ENCODE measurements around the gene CSF3R. TPM values are rescaled to one million over a fixed set of nuclear protein-coding genes. Genes with fewer than 3 reads are reported as not detected.

CSF3R gene
- total and polyA plus RNA-seq, 9 of the 15 experiments (the other 6 are each of a cell fraction or from before 2014, with no cell fraction given), result 0.21 to 0.86 (median 0.40) TPM; not detected in 1

DNA sequence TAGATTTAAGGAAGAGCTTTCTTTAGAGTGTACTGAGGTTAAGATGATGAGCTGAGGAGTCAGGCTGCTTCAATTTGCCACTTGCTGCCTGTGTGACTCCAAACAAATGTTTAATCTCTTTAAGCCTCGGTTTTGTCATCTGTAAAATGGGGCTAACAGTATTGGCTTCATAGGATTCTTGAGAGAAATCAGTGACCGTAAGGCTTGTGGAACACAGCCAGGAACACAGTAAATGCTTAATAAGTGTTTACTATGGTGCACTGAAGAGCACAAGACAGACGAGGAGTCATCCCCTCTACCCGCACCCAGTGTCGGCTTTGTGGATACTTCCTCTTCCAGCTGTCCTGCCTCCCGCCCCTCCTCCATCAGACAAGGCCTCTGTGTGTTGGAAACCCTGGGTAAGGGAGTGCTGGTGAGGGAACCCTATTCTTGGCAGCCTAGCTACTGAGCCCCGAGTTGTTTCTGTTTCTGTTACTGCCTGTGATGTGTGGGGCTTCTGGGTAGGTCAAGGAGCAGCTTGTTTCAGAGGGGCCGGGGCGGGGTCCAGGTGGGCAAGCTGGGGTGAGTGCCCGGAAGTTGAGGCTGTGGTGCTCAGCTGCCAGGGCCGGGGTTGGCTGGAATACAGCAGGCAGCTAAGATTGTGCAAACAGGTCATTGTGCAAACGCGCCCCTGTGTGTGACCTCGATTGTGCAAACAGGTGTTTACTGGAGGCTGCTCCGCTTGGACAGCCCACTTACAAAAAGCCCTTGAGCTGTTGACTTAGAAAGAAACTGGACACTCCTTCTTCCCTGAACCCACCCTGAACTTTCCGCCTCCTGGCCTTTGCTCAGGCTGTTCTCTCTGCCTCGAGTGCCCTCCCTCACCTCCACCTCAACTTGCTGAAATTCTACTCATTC, 4.0 kb upstream of the CSF3R start:
- peaks cover 31 to 32% of the 10 kb centered on the region in 2 experiments for H3K4me1 ChIP-seq (replicated peaks in 1 of 2; ENCODE audit: control insufficient read depth in 2 of 2, insufficient read depth in 2 of 2, low read length in 2 of 2)
- no TSS peak for BruUV-seq (replicated peaks)
- TF ChIP-seq ZBTB8A (IDR thresholded peaks at IDR 0.05; ENCODE audit: partially characterized antibody), result no peak
- TF ChIP-seq CREB3 (tag; conservative IDR thresholded peaks at IDR 0.05; ENCODE audit: low read depth), result no peak
- TF ChIP-seq SOX6 (IDR thresholded peaks at IDR 0.05), result no peak
- peak; percentile 85 to 91 for TF ChIP-seq KDM1A (IDR thresholded peaks at IDR 0.05)
- no peak for TF ChIP-seq FIP1L1 (IDR thresholded peaks at IDR 0.05; ENCODE audit: low read depth, low read length, poor library complexity, severe bottlenecking)
- no peak for TF ChIP-seq ZSCAN29 (IDR thresholded peaks at IDR 0.05)
- TF ChIP-seq ADNP (tag; IDR thresholded peaks at IDR 0.05), result peak; percentile 99
- no peak for TF ChIP-seq MIER1 (IDR thresholded peaks at IDR 0.05; ENCODE audit: low read depth)
- TF ChIP-seq NR2C1 (IDR thresholded peaks at IDR 0.05), result no peak
- no peak for TF ChIP-seq NR2C1 (tag; IDR thresholded peaks at IDR 0.05)
- TF ChIP-seq NCOA4 (IDR thresholded peaks at IDR 0.05; ENCODE audit: partially characterized antibody), result peak; percentile 20
- TF ChIP-seq ZNF778 (CRISPR knock-in tag; IDR thresholded peaks at IDR 0.05), result no peak
- TF ChIP-seq SMARCE1 (IDR thresholded peaks at IDR 0.05), result no peak
- TF ChIP-seq PHB2 (IDR thresholded peaks at IDR 0.05; ENCODE audit: low read depth), result no peak
- peak in 1 of 2 experiments; percentile 76; a peak in 2 of 3 replicates for TF ChIP-seq CBX3 (IDR thresholded peaks at IDR 0.05; ENCODE audit: borderline replicate concordance in 1 of 2, low read length in 2 of 2)
- peak; percentile 97 for TF ChIP-seq CHD4 (IDR thresholded peaks at IDR 0.05; ENCODE audit: insufficient read depth, insufficient replicate concordance, low read depth, low read length, poor library complexity, severe bottlenecking)
- TF ChIP-seq, protein P1, sequence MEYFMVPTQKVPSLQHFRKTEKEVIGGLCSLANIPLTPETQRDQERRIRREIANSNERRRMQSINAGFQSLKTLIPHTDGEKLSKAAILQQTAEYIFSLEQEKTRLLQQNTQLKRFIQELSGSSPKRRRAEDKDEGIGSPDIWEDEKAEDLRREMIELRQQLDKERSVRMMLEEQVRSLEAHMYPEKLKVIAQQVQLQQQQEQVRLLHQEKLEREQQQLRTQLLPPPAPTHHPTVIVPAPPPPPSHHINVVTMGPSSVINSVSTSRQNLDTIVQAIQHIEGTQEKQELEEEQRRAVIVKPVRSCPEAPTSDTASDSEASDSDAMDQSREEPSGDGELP (CRISPR knock-in tag; IDR thresholded peaks at IDR 0.05; ENCODE audit: borderline replicate concordance), result peak; percentile 62
- TF ChIP-seq, protein P2, sequence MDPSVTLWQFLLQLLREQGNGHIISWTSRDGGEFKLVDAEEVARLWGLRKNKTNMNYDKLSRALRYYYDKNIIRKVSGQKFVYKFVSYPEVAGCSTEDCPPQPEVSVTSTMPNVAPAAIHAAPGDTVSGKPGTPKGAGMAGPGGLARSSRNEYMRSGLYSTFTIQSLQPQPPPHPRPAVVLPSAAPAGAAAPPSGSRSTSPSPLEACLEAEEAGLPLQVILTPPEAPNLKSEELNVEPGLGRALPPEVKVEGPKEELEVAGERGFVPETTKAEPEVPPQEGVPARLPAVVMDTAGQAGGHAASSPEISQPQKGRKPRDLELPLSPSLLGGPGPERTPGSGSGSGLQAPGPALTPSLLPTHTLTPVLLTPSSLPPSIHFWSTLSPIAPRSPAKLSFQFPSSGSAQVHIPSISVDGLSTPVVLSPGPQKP (CRISPR knock-in tag; IDR thresholded peaks at IDR 0.05), result no peak
- no peak for TF ChIP-seq EZH2 (IDR thresholded peaks at IDR 0.05; ENCODE audit: borderline replicate concordance, low read depth, low read length)

More for the DNA sequence above, 4.0 kb upstream of the CSF3R start:
- ChIA-PET CTCF (ENCODE audit: low intra/inter-chr PET ratio) (interaction anchor here (0.7 kb wide), 1 partner anchor 1195 kb away, joined by 7 read pairs; no protein-coding TSS in a partner anchor), POLR2A (interaction anchor here (0.6 to 2.2 kb wide), 4 partner anchors 10 to 624 kb away, joined by 3 to 8 read pairs (median 4); no protein-coding TSS in a partner anchor)
- Histone ChIP-seq H4K20me1 (replicated peaks; ENCODE audit: control insufficient read depth, insufficient read depth, low read length) (no peaks in the 10 kb centered on the region), H3K36me3 (ENCODE audit: control insufficient read depth, insufficient read depth, low read length) (no peaks in the 10 kb centered on the region), H3K27me3 (ENCODE audit: control insufficient read depth in 2 of 2, insufficient read depth in 2 of 2, low read length in 2 of 2) (no peaks in the 10 kb centered on the region), H2AFZ (ENCODE audit: low read depth, low read length) (peak overlapping the region; percentile 53; the same call in 1 of the 2 replicates), H3K9me1 (ENCODE audit: control insufficient read depth, insufficient read depth, low read length) (no peaks in the 10 kb centered on the region), H3K79me2 (ENCODE audit: control insufficient read depth, insufficient read depth, low read length) (no peaks in the 10 kb centered on the region), H3K4me2 (ENCODE audit: insufficient read depth, low read length) (peak overlapping the region; percentile 9; the same call in 1 of the 2 replicates), H3K9me3 (replicated peaks; ENCODE audit: control insufficient read depth, insufficient read depth, low read depth, low read length) (no peaks in the 10 kb centered on the region), H3K4me3 (no peak overlapping the region), H3K9ac (ENCODE audit: insufficient read depth in 1 of 2, low read depth in 2 of 2, low read length in 2 of 2) (peak overlapping the region in 1 of 2 experiments; percentile 1; a peak in 1 of 4 replicates), H3K27ac (ENCODE audit: extremely low read depth, low read depth, low read length) (no peak overlapping the region)
- in situ Hi-C loops (cut with MboI), result no loop called here
- FAIRE-seq (peak; percentile 29), ATAC-seq (peak; percentile 42; the same call in 2 of the 3 replicates), DNase-seq (ENCODE audit: extremely low read depth in 1 of 4, low spot score in 3 of 4) (peak in 2 of 4 experiments; percentile 25 to 48)
- WGBS (ENCODE audit: insufficient coverage, low coverage, missing lambda C conversion rate), result 50% methylated on average over 17 of the region's 17 CpGs
- intact Hi-C loops (cut with micrococcal nuclease), result no loop called here

Measured in K562 (cell line).